ENCODE results near the gene TNC. TPM values are rescaled to one million over a fixed set of nuclear protein-coding genes. Genes with fewer than 3 reads are reported as not detected.
A peak's percentile ranks its signal among the peaks of the same experiment; 100 is the strongest.
"Not testable (repeated sequence)": the region's sequence is repeated elsewhere in the genome, so short reads cannot be mapped to it uniquely, and the experiment has no call there.

Gene TNC
- total RNA-seq, 1 donor from 2014 or later = 1.1 TPM

- intact Hi-C loops (cut with DNase I) = no loop called here
- no peak for DNase-seq
- ATAC-seq (ENCODE audit: poor library complexity) = no peak
Measured at GRCh38 chr9:115137526-115137925, 19.6 kb upstream of the TNC start.

GRCh38 chr9:115135821-115136778 lies 18.1 kb upstream of the TNC start:
- intact Hi-C loops (cut with DNase I) = no loop called here
- DNase-seq = no peak
- no peak for ATAC-seq (ENCODE audit: poor library complexity)

DNA sequence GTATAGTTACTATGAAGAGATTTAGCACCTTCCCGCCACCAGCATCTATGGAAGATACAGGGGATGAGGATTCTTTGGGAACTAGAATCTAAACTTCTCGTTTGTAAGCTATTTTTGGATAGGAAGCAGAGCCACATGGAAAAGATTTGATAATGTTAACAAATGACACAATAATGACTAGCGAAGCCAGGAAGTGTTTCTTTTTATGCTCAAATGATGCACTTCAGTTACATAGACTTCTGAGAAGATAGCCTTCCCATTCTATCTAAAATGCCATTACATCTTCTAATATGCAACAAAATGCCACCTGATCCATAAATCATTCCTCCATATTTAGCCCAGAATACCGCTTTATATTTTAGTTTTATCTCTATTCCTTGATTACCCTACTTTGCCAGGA lies 17.0 kb upstream of the TNC start:
- no peak for ATAC-seq (ENCODE audit: poor library complexity)
- DNase-seq = no peak
- intact Hi-C loops (cut with DNase I) = no loop called here

DNA sequence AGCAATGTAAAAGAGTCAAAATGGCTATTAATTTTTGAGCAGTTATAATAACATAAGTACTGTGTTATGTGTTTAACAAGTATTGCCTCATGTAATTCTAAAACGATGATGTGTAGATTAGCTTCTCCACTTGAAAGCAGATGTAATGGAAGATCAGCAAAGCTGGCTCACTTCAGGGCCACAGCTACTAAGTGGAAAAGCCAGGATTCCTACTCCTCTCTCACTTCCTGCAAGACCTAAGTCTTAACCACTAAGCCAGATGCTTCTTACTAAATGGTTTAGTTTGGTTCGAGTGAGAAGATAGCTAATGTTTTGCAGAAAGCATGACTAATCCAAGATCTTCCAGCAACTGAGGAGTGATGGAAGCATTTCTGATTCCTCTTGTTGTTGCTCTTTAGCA lies 15.7 kb upstream of the TNC start:
- DNase-seq (no peak), ATAC-seq (ENCODE audit: poor library complexity) (no peak)
- intact Hi-C loops (cut with DNase I) = no loop called here

- ATAC-seq (ENCODE audit: poor library complexity) = peak; percentile 43
- DNase-seq = peak; percentile 50
- intact Hi-C loops (cut with DNase I) = no loop called here
Measured at GRCh38 chr9:115132648-115133047, 14.7 kb upstream of the TNC start.

- ATAC-seq (ENCODE audit: poor library complexity) = no peak
- intact Hi-C loops (cut with DNase I) = no loop called here
- DNase-seq = no peak
Measured at GRCh38 chr9:115130176-115130575, 12.2 kb upstream of the TNC start.

DNA sequence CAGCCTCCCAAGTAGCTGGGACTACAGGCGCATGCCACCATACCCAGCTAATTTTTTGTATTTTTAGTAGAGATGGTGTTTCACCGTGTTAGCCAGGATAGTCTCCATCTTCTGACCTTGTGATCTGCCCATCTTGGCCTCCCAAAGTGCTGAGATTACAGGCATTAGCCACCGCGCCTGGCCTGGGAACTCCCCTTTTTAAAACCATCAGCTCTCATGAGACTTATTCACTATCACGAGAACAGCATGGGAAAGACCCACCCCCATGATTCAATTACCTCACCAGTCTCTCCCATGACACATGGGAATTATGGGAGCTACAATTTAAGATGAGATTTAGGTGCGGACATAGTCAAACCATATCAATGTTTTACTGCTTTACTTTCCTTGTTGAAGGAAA lies 10.8 kb upstream of the TNC start:
- ATAC-seq (ENCODE audit: poor library complexity); DNase-seq; intact Hi-C loops (cut with DNase I): not testable (repeated sequence)

DNA sequence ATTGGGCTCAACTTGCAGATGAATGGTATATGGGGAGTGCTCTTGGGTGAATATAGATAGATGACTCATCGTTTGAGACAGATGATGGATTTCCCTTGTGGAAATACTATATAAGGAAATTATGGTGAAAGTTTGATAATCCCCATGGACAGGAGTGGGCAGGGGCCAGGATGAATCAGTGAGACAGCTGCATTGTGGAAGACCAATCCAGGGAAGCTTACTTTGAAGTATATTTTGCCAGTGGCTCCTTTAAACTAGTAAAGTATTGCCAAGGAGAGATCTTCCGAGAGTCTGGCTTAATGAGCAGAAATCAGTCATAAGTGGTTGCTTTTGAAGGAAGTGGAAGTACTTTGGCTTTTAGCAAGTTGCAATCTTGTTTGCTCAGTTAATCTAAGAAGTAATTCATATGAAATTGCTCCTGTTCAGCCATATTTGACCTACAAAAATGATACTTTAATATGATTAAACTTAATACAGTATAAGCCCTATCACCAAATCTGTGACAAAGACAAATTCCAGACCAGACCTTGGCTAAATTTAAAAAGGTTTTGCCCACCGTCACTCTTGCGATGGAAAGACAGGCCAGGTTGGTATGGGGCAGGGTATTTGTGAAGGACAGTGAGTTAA lies 9.3 kb upstream of the TNC start:
- intact Hi-C loops (cut with DNase I) = no loop called here
- DNase-seq = no peak
- no peak for ATAC-seq (ENCODE audit: poor library complexity)

DNA sequence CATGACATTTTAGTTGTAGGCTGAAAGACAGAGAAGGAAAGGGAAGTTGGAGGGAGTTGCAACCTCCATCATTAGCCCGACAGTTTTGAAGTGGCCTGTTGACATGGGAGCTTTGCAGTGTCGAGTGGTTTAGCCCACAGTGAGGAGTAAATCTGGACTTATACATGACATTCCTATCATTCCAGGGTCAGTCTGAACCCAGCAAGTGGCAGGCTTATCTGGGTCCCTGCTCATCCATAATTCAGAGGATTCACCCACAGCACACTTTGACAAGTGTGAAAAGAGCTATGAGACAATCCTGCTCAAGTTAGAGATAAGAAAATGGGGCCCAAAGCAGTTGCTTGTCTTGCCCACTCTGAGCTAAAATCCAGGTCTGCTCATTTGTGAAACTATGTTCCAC lies 8.4 kb upstream of the TNC start:
- ATAC-seq (ENCODE audit: poor library complexity) (no peak), DNase-seq (no peak)
- intact Hi-C loops (cut with DNase I) = no loop called here

- intact Hi-C loops (cut with DNase I) = no loop called here
- DNase-seq (no peak), ATAC-seq (ENCODE audit: poor library complexity) (no peak)
Measured at GRCh38 chr9:115122937-115123336, 5.0 kb upstream of the TNC start.

- no peak for DNase-seq
- intact Hi-C loops (cut with DNase I) = no loop called here
- no peak for ATAC-seq (ENCODE audit: poor library complexity)
Measured at GRCh38 chr9:115121181-115121580, 3.2 kb upstream of the TNC start.

- ATAC-seq (ENCODE audit: poor library complexity) (peak; percentile 67), DNase-seq (peak; percentile 41)
- intact Hi-C loops (cut with DNase I) = no loop called here
Measured at GRCh38 chr9:115118879-115119218, 892 bp upstream of the TNC start.

DNA sequence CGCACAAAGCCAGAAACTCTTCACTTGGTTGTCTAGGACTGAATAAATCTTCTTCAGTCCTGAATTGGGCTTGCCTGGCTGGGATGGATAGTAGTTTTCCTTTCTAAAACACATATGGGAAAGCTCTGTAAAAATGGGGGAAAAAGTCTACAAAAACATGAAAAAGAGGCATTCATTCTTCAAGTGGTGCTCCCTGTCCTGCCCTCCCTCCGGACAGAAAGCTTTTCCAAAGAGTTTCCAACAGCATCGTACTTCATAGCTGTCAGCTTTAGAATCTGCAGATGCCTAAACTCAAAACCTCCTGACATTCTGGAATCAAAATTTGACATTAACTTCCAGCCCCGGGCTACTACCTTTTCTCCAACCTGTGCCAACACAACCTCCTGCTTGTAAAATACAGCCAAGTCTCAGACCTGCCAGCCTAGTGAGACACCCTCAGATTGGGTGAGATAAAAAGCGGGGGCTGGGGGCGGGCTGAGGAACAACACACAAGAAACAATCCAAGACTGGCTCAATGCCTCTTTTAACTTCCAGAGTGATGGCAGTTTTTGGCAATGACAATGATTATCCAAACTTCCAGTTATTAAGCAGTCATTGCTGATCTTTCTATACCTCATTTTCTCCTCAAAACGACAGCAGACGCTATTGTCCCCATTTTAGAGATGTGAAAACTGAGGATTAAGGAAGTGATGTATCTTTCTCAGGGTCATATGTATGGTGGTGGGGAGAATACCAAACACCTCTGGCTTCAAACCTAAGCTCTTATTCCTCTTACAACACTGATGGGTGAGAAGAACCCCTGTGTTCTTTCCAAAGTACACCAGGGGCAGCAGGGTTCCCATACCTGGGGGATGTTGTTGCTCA lies 1.3 kb downstream of the TNC start:
- DNase-seq (no peak), ATAC-seq (ENCODE audit: poor library complexity) (no peak)
- intact Hi-C loops (cut with DNase I) = no loop called here

GRCh38 chr9:115115924-115116323 lies 2.0 kb downstream of the TNC start:
- intact Hi-C loops (cut with DNase I) = no loop called here
- no peak for DNase-seq
- no peak for ATAC-seq (ENCODE audit: poor library complexity)

DNA sequence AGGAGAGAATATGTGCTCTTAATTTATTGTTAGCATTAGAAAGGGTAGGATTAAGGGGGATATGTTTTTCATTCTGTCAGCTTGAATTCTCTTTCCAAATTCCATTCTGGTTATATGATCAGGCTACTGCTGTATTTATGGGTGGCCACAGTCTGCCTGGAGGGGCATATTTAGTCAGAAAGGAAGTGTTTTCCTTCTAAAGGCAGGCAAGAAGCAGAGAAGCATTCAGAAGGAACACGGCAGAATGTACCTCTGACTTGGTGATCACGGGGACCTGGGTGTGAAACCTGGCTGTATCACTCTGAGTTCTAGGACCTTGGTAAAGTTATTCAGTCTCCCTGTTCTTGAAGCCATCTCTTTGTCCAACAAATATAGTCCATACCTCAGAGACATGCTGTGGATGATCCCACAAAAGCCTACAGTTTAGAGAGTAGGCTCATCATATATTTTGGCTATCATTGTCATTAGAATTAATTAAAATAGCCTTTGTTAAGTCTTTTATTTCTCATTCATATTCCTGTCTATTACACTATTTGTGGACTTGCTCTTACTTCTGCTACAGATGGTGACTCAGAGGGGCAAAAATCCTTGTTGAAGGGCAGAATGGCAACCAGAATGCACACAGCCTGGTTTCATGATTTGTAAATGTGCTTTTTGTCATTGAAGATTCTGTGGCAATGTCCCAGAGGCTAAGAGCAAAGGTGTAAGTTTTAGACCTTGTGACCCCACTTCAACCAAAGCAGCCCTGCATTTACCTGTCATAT lies 2.7 kb downstream of the TNC start:
- DNase-seq (no peak), ATAC-seq (ENCODE audit: poor library complexity) (no peak)
- intact Hi-C loops (cut with DNase I) = no loop called here

GRCh38 chr9:115114546-115114945 lies 3.4 kb downstream of the TNC start:
- intact Hi-C loops (cut with DNase I) = no loop called here
- DNase-seq = no peak
- ATAC-seq (ENCODE audit: poor library complexity) = no peak

- DNase-seq = no peak
- intact Hi-C loops (cut with DNase I) = no loop called here
- ATAC-seq (ENCODE audit: poor library complexity) = no peak
Measured at GRCh38 chr9:115114084-115114483, 3.9 kb downstream of the TNC start.

- intact Hi-C loops (cut with DNase I) = no loop called here
- DNase-seq = no peak
- ATAC-seq (ENCODE audit: poor library complexity) = no peak
Measured at GRCh38 chr9:115111874-115112273, 6.1 kb downstream of the TNC start.

GRCh38 chr9:115109486-115109885 lies 8.5 kb downstream of the TNC start:
- no peak for DNase-seq
- intact Hi-C loops (cut with DNase I) = no loop called here
- no peak for ATAC-seq (ENCODE audit: poor library complexity)
